Sigmoid colon (tissue), 7 donors: ENCODE results near the gene COL9A3. TPM values are rescaled to one million over a fixed set of nuclear protein-coding genes. Genes with fewer than 3 reads are reported as not detected.

ENCODE experiments used
- DNase-seq: peaks from one replicate; pipeline ENCODE4 v3.0.0-alpha.2; 2019
- H3K27ac ChIP-seq, 4 donors: fragments of 200-600 bp; sonication (generic); one replicate each; pipeline ENCODE4 v1.5.1; 2016 to 2019; ENCODE audit warnings: mild to moderate bottlenecking in 1 of 4
- H3K27me3 ChIP-seq, 3 donors: fragments of 200-600 bp; sonication (generic); one replicate each; pipeline ENCODE4 v1.5.1; 2019; ENCODE audit warnings: mild to moderate bottlenecking in 1 of 3
- H3K36me3 ChIP-seq, 4 donors: fragments of 200-600 bp; sonication (generic); one replicate each; pipeline ENCODE4 v1.5.1; 2016 to 2019
- H3K4me1 ChIP-seq, 4 donors: fragments of 200-600 bp; sonication (generic); one replicate each; pipeline ENCODE4 v1.5.1; 2017 to 2019
- H3K4me3 ChIP-seq, 4 donors: fragments of 200-600 bp; sonication (generic); one replicate each; pipeline ENCODE4 v1.5.1; 2017 to 2019; ENCODE audit warnings: mild to moderate bottlenecking in 2 of 4, moderate library complexity in 1 of 4
- H3K9me3 ChIP-seq, 4 donors: fragments of 200-600 bp in 3 of 4; sonication (generic) in 3 of 4; one replicate each; pipeline versions ENCODE4 v1.5.1 to v1.6.1; 2013 to 2019
- CTCF ChIP-seq, 4 experiments: fragments of 450-650 bp in 3 of 4; fragments of 200-600 bp in 1 of 4; IDR thresholded peaks; one replicate each; pipeline ENCODE4 v1.5.1; 2016 to 2019; ENCODE audit warnings: antibody characterized with exemption in 4 of 4, mild to moderate bottlenecking in 3 of 4, moderate library complexity in 2 of 4
- EP300 ChIP-seq, 4 donors: sonication (generic); formaldehyde crosslinking; IDR thresholded peaks; one replicate each; pipeline ENCODE4 v1.6.1; 2017; ENCODE audit warnings: antibody characterized with exemption in 4 of 4
- POLR2A ChIP-seq, 2 donors: fragments of 450-650 bp; IDR thresholded peaks; one replicate each; pipeline ENCODE4 v1.6.1; 2016; ENCODE audit warnings: antibody characterized with exemption in 2 of 2, mild to moderate bottlenecking in 2 of 2, moderate library complexity in 2 of 2
- POLR2AphosphoS5 ChIP-seq, 4 donors: sonication (generic); formaldehyde crosslinking; IDR thresholded peaks; one replicate each; pipeline ENCODE4 v1.6.1; 2017; ENCODE audit warnings: antibody characterized with exemption in 4 of 4
- WGBS, 2 donors: extraction: QIAGEN DNeasy Blood & Tissue Kit; methylation state at CpG; one replicate each; pipeline ENCODE4 v1.1.7; 2013; 5-methylcytosine and 5-hydroxymethylcytosine counted together
- intact Hi-C: fragments of 100-400 bp; cut with DNase I; formaldehyde crosslinking; loops from one replicate; pipeline ENCODE4 v1.15.1; 2023
- polyA plus RNA-seq, 3 donors: library from polyadenylated mRNA; stranded (reverse); fragments of 200-250 nt; gene quantifications; one replicate each; pipeline ENCODE4 v1.2.3, GENCODE V29; 2013
- total RNA-seq, 4 donors: library from RNA; depleted of rRNA; stranded (reverse); fragments of >200 nt; gene quantifications; one replicate each; pipeline ENCODE4 v1.1.0, GENCODE V29; 2016
- donor health status: healthy with polysubstance abuse.
- donor health status: Bipolar disorder and iron deficiency.
- donor health status: healthy.

Gene COL9A3
- total and polyA plus RNA-seq, 7 donors = 1.8 to 20.8 (median 5.8) TPM

DNA sequence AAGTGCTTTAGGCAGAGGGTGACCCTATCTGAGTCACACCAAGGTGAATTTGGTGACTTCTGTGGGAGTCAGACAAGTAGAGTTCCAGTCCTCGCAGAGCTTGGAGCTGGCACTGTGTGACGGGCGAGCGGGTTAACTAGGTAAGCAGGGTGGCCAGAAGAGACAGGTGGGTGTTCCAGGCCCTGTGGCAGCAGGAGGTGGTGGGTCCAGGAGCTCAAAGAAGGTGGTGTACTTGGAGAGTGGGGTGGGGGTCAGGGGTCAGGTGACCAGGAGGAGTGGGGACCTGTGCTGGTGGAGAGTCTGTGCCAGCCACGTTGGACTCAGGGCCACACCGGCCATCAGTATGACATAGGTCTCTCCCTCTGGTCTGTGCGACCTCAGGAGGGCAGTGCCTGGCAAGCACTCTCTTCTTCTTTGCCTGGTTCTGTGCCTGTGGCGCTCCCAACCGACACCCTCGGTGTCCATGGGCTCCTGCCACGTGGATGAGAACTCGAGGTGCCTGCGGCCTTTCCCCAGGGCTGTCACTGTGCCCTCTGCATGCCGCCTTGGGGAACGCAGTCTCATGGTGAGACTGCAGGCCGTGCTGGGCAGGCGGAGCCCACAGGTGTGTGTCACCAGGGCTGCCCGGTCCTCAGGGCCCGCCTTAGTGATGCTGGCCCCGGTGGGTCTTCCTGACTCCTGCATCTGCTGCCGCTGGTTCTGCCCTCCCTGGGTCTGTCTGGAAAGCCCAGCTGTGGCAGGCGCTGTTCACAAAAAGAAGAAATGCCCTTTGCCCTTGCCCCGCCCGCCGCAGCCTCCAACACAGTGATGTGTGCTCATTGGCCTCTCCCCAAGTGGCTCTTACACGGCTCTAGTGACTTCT lies 18.9 kb upstream of the COL9A3 start:
- Histone ChIP-seq H3K36me3 (peaks cover 0 to 33% (median 20%) of the 10 kb centered on the region in 4 donors), H3K9me3 (no peaks in the 10 kb centered on the region), H3K27me3 (no peaks in the 10 kb centered on the region), H3K27ac (peak overlapping the region; percentile 90 to 94 (median 90)), H3K4me1 (peaks cover 0 to 53% (median 29%) of the 10 kb centered on the region in 4 donors), H3K4me3 (no peak overlapping the region)
- DNase-seq = no peak
- intact Hi-C loops = loop anchor here (5.0 to 10.0 kb wide), 3 partner anchors 243 to 656 kb away; partner anchors contain the start of genes CABLES2, PSMA7 and SS18L1
- WGBS, 2 donors = 30 to 75% methylated on average over 26 of the region's 26 CpGs
- no peak for TF ChIP-seq EP300 (IDR thresholded peaks at IDR 0.05)
- TF ChIP-seq POLR2AphosphoS5 (IDR thresholded peaks at IDR 0.05) = no peak
- no peak for TF ChIP-seq CTCF (IDR thresholded peaks at IDR 0.05)
- no peak for TF ChIP-seq POLR2A (IDR thresholded peaks at IDR 0.05)

DNA sequence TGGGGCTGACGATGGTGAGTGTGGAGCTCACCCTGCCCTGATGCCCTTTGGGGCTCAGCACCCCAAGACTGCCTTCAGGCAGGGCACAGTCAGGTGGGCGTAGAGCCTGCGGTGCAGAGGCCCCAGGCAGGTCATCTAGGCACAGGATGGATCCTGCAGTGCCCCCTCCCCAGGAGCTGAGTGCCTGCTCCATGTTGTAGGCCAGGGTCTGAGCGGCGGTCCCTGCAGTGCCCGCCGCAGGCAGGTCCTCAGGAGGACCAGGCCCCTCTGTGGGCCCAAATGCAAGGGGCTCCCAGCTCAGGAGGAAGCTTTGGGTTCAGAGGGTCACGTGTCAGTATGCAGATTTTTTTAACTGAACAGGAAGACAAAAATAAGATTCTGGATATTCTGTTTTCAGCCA lies 17.8 kb upstream of the COL9A3 start:
- no peak for TF ChIP-seq EP300 (IDR thresholded peaks at IDR 0.05)
- TF ChIP-seq POLR2AphosphoS5 (IDR thresholded peaks at IDR 0.05) = no peak
- TF ChIP-seq CTCF (IDR thresholded peaks at IDR 0.05) = no peak
- no peak for TF ChIP-seq POLR2A (IDR thresholded peaks at IDR 0.05)
- Histone ChIP-seq H3K4me1 (peaks cover 0 to 47% (median 23%) of the 10 kb centered on the region in 4 donors), H3K4me3 (no peak overlapping the region), H3K27ac (no peak overlapping the region), H3K9me3 (no peaks in the 10 kb centered on the region), H3K27me3 (no peaks in the 10 kb centered on the region), H3K36me3 (peaks cover 0 to 33% (median 20%) of the 10 kb centered on the region in 4 donors)
- 92 to 96% methylated on average over 8 of the region's 8 CpGs for WGBS, 2 donors
- no peak for DNase-seq
- intact Hi-C loops = loop anchor here (5.0 to 10.0 kb wide), 3 partner anchors 244 to 657 kb away; partner anchors contain the start of genes CABLES2, PSMA7 and SS18L1

- TF ChIP-seq EP300 (IDR thresholded peaks at IDR 0.05) (no peak), POLR2A (IDR thresholded peaks at IDR 0.05) (no peak), CTCF (IDR thresholded peaks at IDR 0.05) (no peak), POLR2AphosphoS5 (IDR thresholded peaks at IDR 0.05) (no peak)
- no peak for DNase-seq
- H3K36me3 ChIP-seq = peaks cover 0 to 33% (median 20%) of the 10 kb centered on the region in 4 donors
- 97% methylated on average over 19 of the region's 19 CpGs for WGBS, 2 donors
- intact Hi-C loops = loop anchor here (5.0 to 10.0 kb wide), 3 partner anchors 245 to 657 kb away; partner anchors contain the start of genes CABLES2, PSMA7 and SS18L1
- no peak overlapping the region for H3K4me3 ChIP-seq
- H3K27me3 ChIP-seq = no peaks in the 10 kb centered on the region
- H3K4me1 ChIP-seq = peaks cover 0 to 49% (median 25%) of the 10 kb centered on the region in 4 donors
- H3K9me3 ChIP-seq = no peaks in the 10 kb centered on the region
- no peak overlapping the region for H3K27ac ChIP-seq
Observed at GRCh38 chr20:62799459-62799858, 17.4 kb upstream of the COL9A3 start.

GRCh38 chr20:62799873-62800272 lies 17.0 kb upstream of the COL9A3 start:
- intact Hi-C loops = loop anchor here (5.0 to 10.0 kb wide), 3 partner anchors 245 to 658 kb away; partner anchors contain the start of genes CABLES2, PSMA7 and SS18L1
- no peaks in the 10 kb centered on the region for H3K9me3 ChIP-seq
- 85 to 92% methylated on average over 10 of the region's 10 CpGs for WGBS, 2 donors

More at GRCh38 chr20:62799873-62800272, 17.0 kb upstream of the COL9A3 start:
- H3K27ac ChIP-seq = no peak overlapping the region
- H3K4me3 ChIP-seq = no peak overlapping the region
- H3K27me3 ChIP-seq = no peaks in the 10 kb centered on the region
- peaks cover 0 to 33% (median 20%) of the 10 kb centered on the region in 4 donors for H3K36me3 ChIP-seq
- no peak for TF ChIP-seq POLR2A (IDR thresholded peaks at IDR 0.05)
- TF ChIP-seq CTCF (IDR thresholded peaks at IDR 0.05) = no peak
- no peak for TF ChIP-seq POLR2AphosphoS5 (IDR thresholded peaks at IDR 0.05)
- no peak for DNase-seq
- peaks cover 0 to 45% (median 21%) of the 10 kb centered on the region in 4 donors for H3K4me1 ChIP-seq
